Glutamatergic neuron (in vitro differentiated cells): ENCODE measurements around the gene ADARB2. TPM values are rescaled to one million over a fixed set of nuclear protein-coding genes. Genes with fewer than 3 reads are reported as not detected.

Experiments
- DNase-seq: peaks from one replicate; pipeline ENCODE4 v3.0.0; 2022
- H3K27ac Mint-ChIP-seq: one replicate; pipeline ENCODE4 v1.8.0; 2020; ENCODE audit warnings: mild to moderate bottlenecking, mixed read lengths, inconsistent platforms; ENCODE audit not compliant: unreplicated experiment
- H3K27me3 Mint-ChIP-seq: one replicate; pipeline ENCODE4 v1.8.0; 2020; ENCODE audit warnings: mild to moderate bottlenecking, moderate library complexity, mixed read lengths, inconsistent platforms; ENCODE audit not compliant: unreplicated experiment
- H3K36me3 Mint-ChIP-seq: one replicate; pipeline ENCODE4 v1.8.0; 2020; ENCODE audit warnings: mild to moderate bottlenecking, mixed read lengths, inconsistent platforms; ENCODE audit not compliant: unreplicated experiment
- H3K4me1 Mint-ChIP-seq: one replicate; pipeline ENCODE4 v1.8.0; 2020; ENCODE audit warnings: mild to moderate bottlenecking, low read depth, mixed read lengths, inconsistent platforms; ENCODE audit not compliant: unreplicated experiment
- H3K4me3 Mint-ChIP-seq: one replicate; pipeline ENCODE4 v1.8.0; 2020; ENCODE audit warnings: mild to moderate bottlenecking, mixed read lengths, inconsistent platforms; ENCODE audit not compliant: unreplicated experiment
- H3K9me3 Mint-ChIP-seq: one replicate; pipeline ENCODE4 v1.8.0; 2020; ENCODE audit warnings: mild to moderate bottlenecking, moderate library complexity, mixed read lengths, inconsistent platforms; ENCODE audit not compliant: unreplicated experiment
- total RNA-seq: library from RNA; stranded (reverse); fragmentation: NEBNext Ultra II Directional; extraction: Animal tissue kit (Norgen Biotek cat#: 25700); gene quantifications from one replicate; pipeline ENCODE4 v1.2.1, GENCODE V29; 2021; ENCODE audit not compliant: unreplicated experiment
- TF ChIP-seq, protein P1 (sequence below): fragments of 200-600 bp; sonication (generic); IDR thresholded peaks from one replicate; pipeline ENCODE4 v1.5.0; 2021; ENCODE audit not compliant: partially characterized antibody, unreplicated experiment

Gene ADARB2
- total RNA-seq, 1 donor from 2014 or later, result 20.6 TPM

DNA sequence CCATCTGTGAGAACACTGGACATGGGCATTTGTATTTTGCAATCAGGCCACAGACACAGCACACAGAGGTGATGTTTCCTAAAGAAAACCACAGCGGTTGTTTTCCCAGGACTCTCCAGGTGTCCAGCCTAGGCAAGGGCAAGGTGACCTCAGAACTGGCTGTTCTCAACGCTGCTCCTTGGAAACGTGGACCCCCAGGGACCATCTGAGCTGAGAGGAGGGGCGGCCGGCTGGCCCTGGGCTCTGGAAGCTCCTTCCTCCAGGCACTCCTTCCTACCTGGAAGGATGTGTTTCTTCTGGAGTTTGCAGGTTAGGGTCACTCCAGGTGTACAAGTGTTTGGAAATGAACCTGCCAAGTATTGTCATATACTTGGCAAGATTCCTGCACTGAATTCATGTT lies 103.1 kb downstream of the ADARB2 start:
- peaks cover 8% of the 10 kb centered on the region for H3K36me3 Mint-ChIP-seq
- DNase-seq, result no peak

DNA sequence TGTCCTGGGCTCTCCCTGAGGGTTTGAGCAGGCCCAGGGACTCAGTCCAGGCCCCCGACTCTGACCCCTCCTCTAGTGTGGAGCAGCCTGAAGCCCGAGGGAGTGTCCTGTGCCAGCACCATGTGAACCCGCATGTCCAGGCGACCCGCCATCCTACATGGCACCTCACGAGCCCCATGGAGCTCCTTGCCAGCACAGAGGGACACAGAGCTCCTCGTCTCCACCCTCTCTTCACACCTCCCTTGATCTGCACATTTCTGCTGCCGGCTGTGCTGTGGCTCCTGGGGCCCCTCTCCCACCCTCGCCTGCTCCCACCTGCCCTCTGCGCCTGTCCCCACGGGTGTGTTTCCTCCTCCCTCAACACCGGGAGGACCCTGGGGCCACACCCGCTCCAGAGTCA lies 103.5 kb downstream of the ADARB2 start:
- Mint-ChIP-seq H3K27ac (no peak overlapping the region), H3K36me3 (peaks cover 8% of the 10 kb centered on the region), H3K27me3 (peaks cover 8% of the 10 kb centered on the region), H3K4me1 (peaks cover 21% of the 10 kb centered on the region), H3K4me3 (no peak overlapping the region), H3K9me3 (peaks cover 11% of the 10 kb centered on the region)
- no peak for DNase-seq
- TF ChIP-seq, protein P1, sequence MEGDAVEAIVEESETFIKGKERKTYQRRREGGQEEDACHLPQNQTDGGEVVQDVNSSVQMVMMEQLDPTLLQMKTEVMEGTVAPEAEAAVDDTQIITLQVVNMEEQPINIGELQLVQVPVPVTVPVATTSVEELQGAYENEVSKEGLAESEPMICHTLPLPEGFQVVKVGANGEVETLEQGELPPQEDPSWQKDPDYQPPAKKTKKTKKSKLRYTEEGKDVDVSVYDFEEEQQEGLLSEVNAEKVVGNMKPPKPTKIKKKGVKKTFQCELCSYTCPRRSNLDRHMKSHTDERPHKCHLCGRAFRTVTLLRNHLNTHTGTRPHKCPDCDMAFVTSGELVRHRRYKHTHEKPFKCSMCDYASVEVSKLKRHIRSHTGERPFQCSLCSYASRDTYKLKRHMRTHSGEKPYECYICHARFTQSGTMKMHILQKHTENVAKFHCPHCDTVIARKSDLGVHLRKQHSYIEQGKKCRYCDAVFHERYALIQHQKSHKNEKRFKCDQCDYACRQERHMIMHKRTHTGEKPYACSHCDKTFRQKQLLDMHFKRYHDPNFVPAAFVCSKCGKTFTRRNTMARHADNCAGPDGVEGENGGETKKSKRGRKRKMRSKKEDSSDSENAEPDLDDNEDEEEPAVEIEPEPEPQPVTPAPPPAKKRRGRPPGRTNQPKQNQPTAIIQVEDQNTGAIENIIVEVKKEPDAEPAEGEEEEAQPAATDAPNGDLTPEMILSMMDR, result no peak

More for the DNA sequence above, 103.1 kb downstream of the ADARB2 start:
- TF ChIP-seq, protein P1, result no peak
- peaks cover 8% of the 10 kb centered on the region for H3K27me3 Mint-ChIP-seq
- peaks cover 20% of the 10 kb centered on the region for H3K4me1 Mint-ChIP-seq
- H3K9me3 Mint-ChIP-seq, result peaks cover 11% of the 10 kb centered on the region
- no peak overlapping the region for H3K27ac Mint-ChIP-seq
- no peak overlapping the region for H3K4me3 Mint-ChIP-seq

DNA sequence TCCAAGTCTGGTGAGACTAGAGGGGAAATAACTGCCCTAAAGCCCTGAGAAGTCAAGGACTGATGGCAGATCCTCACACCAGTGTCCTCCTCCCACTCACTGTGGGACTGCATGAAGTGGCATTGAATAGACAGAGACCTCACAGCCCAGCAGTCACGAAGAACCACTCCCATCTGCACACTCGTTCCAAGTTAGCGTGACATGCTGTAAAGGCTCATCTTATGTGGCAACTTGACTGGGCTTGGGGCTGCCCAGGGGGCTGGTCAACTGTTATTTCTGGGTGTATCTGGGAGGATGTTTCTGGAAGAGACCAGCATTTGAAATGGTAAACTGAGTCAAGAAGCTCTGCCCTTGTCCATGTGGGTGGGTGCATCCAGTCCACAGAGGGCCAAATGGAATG lies 104.7 kb downstream of the ADARB2 start:
- H3K9me3 Mint-ChIP-seq, result peaks cover 11% of the 10 kb centered on the region
- H3K27ac Mint-ChIP-seq, result no peak overlapping the region
- no peak overlapping the region for H3K4me3 Mint-ChIP-seq
- TF ChIP-seq, protein P1, result no peak
- H3K4me1 Mint-ChIP-seq, result peaks cover 31% of the 10 kb centered on the region
- peaks cover 8% of the 10 kb centered on the region for H3K36me3 Mint-ChIP-seq
- no peak for DNase-seq
- peaks cover 8% of the 10 kb centered on the region for H3K27me3 Mint-ChIP-seq

DNA sequence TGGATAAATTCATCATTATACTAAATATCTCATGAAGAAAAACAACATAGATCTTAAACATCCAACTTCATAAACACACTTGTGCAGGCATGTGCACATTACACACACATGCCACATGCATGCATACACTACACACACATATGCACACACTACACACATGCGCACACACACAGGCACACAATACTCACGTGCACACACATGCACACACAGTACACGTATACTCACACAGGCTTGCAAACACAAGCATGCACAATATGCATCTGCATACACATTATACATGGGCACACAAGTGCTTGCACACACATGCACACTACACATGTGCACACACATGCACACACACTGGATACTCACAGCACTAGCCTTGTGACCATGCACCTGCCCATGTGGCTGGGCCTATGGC lies 105.2 kb downstream of the ADARB2 start:
- Mint-ChIP-seq H3K9me3 (peaks cover 13% of the 10 kb centered on the region), H3K27ac (no peak overlapping the region), H3K36me3 (peaks cover 8% of the 10 kb centered on the region), H3K27me3 (peaks cover 8% of the 10 kb centered on the region), H3K4me1 (peaks cover 35% of the 10 kb centered on the region), H3K4me3 (no peak overlapping the region)
- no peak for DNase-seq
- TF ChIP-seq, protein P1, result no peak

DNA sequence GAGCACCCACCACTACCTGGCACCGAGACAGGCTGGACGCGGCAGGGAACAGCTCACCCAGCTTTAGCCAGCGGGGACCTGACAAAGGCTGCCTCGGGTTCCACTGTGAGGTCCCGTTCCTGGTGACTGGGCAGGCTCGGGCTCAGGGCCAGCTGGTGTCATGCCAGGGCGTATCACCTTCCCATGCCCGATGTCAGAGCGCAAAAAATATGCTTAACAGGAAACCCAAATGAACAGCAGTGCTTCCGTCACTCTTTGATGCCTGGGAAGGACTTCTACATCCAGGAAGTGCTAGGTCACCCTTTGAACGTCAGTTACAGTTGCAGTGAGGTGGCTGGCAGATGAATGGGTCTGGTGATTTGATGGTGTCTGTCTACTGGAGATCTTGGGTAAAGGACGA lies 106.0 kb downstream of the ADARB2 start:
- TF ChIP-seq, protein P1, result no peak
- Mint-ChIP-seq H3K27ac (no peak overlapping the region), H3K9me3 (peaks cover 15% of the 10 kb centered on the region), H3K4me1 (peaks cover 41% of the 10 kb centered on the region), H3K27me3 (peaks cover 8% of the 10 kb centered on the region), H3K36me3 (peaks cover 8% of the 10 kb centered on the region), H3K4me3 (no peak overlapping the region)
- no peak for DNase-seq
